ENCODE measurements around the gene CCDC91.

The CCDC91 gene

DNA sequence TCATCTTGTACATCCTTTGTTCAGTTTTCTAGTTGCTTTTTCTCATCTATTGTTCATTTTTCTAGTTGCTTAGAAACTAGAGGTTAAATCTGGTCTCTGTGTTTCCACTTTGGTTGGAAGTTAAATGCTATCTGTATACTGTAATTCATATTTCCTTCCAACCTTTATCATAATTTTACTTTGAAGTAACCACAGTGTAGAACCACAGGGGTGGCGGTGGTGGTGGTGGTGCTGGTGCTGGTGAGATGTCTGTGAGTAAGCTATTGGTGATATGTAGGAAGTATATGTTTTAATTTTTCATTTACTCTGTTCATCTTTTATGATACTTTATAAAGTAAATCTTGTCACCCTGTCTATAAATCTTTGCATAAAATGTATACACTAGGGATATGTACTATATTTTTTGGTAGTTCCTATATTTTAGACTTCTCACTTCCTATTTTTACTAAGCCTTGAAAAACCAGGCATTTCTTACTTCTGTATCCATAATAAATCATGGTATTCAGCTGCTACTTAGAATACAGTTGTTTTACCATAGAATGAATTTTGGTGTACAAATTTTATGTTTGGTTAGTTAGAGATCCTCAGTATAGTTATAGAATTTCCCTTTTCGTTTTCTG, 31.9 kb downstream of the CCDC91 start:
- Histone ChIP-seq H3K23ac (ENCODE audit: low read length) (no peak overlapping the region), H3K18ac (ENCODE audit: low read length) (no peak overlapping the region), H4K91ac (ENCODE audit: low read depth, low read length) (no peak overlapping the region), H3K9ac (ENCODE audit: low read length) (no peak overlapping the region), H3K14ac (ENCODE audit: low read length) (no peak overlapping the region), H3K27ac (ENCODE audit: low read depth, low read length) (no peak overlapping the region), H3K79me2 (ENCODE audit: control insufficient read depth, insufficient read depth, low read length, poor library complexity) (no peaks in the 10 kb centered on the region), H3K4me3 (ENCODE audit: low read depth, low read length) (no peak overlapping the region), H2BK120ac (ENCODE audit: insufficient read depth, low read length, poor library complexity) (no peak overlapping the region), H2AK5ac (ENCODE audit: low read length) (no peak overlapping the region), H2BK5ac (ENCODE audit: low read depth, low read length, poor library complexity) (no peak overlapping the region), H3K9me3 (ENCODE audit: insufficient read depth, low read depth, low read length) (no peaks in the 10 kb centered on the region), H3K27me3 (ENCODE audit: insufficient read depth, low read length) (no peaks in the 10 kb centered on the region), H2BK12ac (ENCODE audit: low read length) (no peak overlapping the region), H4K12ac (ENCODE audit: low read depth, low read length) (no peak overlapping the region), H2AFZ (ENCODE audit: insufficient read depth, low read length, poor library complexity) (no peak overlapping the region), H4K8ac (ENCODE audit: low read depth, low read length) (no peak overlapping the region), H3K79me1 (ENCODE audit: low read length) (no peaks in the 10 kb centered on the region), H3K4me1 (ENCODE audit: control insufficient read depth in 1 of 2, insufficient read depth in 2 of 2, low read length in 2 of 2) (no peaks in the 10 kb centered on the region), H3K36me3 (ENCODE audit: control insufficient read depth in 1 of 2, insufficient read depth in 2 of 2, low read length in 2 of 2) (no peaks in the 10 kb centered on the region), H3K4ac (ENCODE audit: low read depth, low read length) (no peak overlapping the region), H3K4me2 (ENCODE audit: low read length) (no peak overlapping the region)
- no CpG with 5 or more reads among the region's 2 CpGs for WGBS (ENCODE audit: extremely low coverage, insufficient coverage, insufficient read length)
- no peak for DNase-seq

- H4K8ac ChIP-seq (ENCODE audit: low read depth, low read length), result no peak overlapping the region
- H3K4me3 ChIP-seq (ENCODE audit: low read depth, low read length), result no peak overlapping the region
- no peaks in the 10 kb centered on the region for H3K4me1 ChIP-seq (ENCODE audit: control insufficient read depth in 1 of 2, insufficient read depth in 2 of 2, low read length in 2 of 2)
- no peak overlapping the region for H3K14ac ChIP-seq (ENCODE audit: low read length)
- H3K18ac ChIP-seq (ENCODE audit: low read length), result no peak overlapping the region
- H4K91ac ChIP-seq (ENCODE audit: low read depth, low read length), result no peak overlapping the region
- H3K9ac ChIP-seq (ENCODE audit: low read length), result no peak overlapping the region
- no peak overlapping the region for H2AK5ac ChIP-seq (ENCODE audit: low read length)
- no peaks in the 10 kb centered on the region for H3K36me3 ChIP-seq (ENCODE audit: control insufficient read depth in 1 of 2, insufficient read depth in 2 of 2, low read length in 2 of 2)
- WGBS (ENCODE audit: extremely low coverage, insufficient coverage, insufficient read length), result no CpG with 5 or more reads among the region's 3 CpGs
- no peak for DNase-seq
- H3K27me3 ChIP-seq (ENCODE audit: insufficient read depth, low read length), result no peaks in the 10 kb centered on the region
- H2AFZ ChIP-seq (ENCODE audit: insufficient read depth, low read length, poor library complexity), result no peak overlapping the region
- no peaks in the 10 kb centered on the region for H3K79me2 ChIP-seq (ENCODE audit: control insufficient read depth, insufficient read depth, low read length, poor library complexity)
- no peaks in the 10 kb centered on the region for H3K79me1 ChIP-seq (ENCODE audit: low read length)
- no peak overlapping the region for H3K4me2 ChIP-seq (ENCODE audit: low read length)
- no peak overlapping the region for H2BK12ac ChIP-seq (ENCODE audit: low read length)
- no peak overlapping the region for H3K4ac ChIP-seq (ENCODE audit: low read depth, low read length)
- no peak overlapping the region for H2BK120ac ChIP-seq (ENCODE audit: insufficient read depth, low read length, poor library complexity)
- no peak overlapping the region for H4K12ac ChIP-seq (ENCODE audit: low read depth, low read length)
- H3K23ac ChIP-seq (ENCODE audit: low read length), result no peak overlapping the region
- H2BK5ac ChIP-seq (ENCODE audit: low read depth, low read length, poor library complexity), result no peak overlapping the region
- H3K9me3 ChIP-seq (ENCODE audit: insufficient read depth, low read depth, low read length), result no peaks in the 10 kb centered on the region
- H3K27ac ChIP-seq (ENCODE audit: low read depth, low read length), result no peak overlapping the region
These were observed 32.8 kb downstream of the CCDC91 start for GRCh38 chr12:28223025-28223554.

GRCh38 chr12:28223858-28224257, 33.6 kb downstream of the CCDC91 start:
- no peak overlapping the region for H3K4ac ChIP-seq (ENCODE audit: low read depth, low read length)
- no peak overlapping the region for H3K18ac ChIP-seq (ENCODE audit: low read length)
- no peak overlapping the region for H3K23ac ChIP-seq (ENCODE audit: low read length)
- H3K36me3 ChIP-seq (ENCODE audit: control insufficient read depth in 1 of 2, insufficient read depth in 2 of 2, low read length in 2 of 2), result no peaks in the 10 kb centered on the region
- H2AFZ ChIP-seq (ENCODE audit: insufficient read depth, low read length, poor library complexity), result no peak overlapping the region
- H4K8ac ChIP-seq (ENCODE audit: low read depth, low read length), result no peak overlapping the region
- no peak overlapping the region for H2BK5ac ChIP-seq (ENCODE audit: low read depth, low read length, poor library complexity)
- H3K27me3 ChIP-seq (ENCODE audit: insufficient read depth, low read length), result no peaks in the 10 kb centered on the region
- H4K91ac ChIP-seq (ENCODE audit: low read depth, low read length), result no peak overlapping the region
- H2BK12ac ChIP-seq (ENCODE audit: low read length), result no peak overlapping the region
- no peak overlapping the region for H3K4me2 ChIP-seq (ENCODE audit: low read length)
- H3K14ac ChIP-seq (ENCODE audit: low read length), result no peak overlapping the region
- H2AK5ac ChIP-seq (ENCODE audit: low read length), result no peak overlapping the region
- no peaks in the 10 kb centered on the region for H3K79me2 ChIP-seq (ENCODE audit: control insufficient read depth, insufficient read depth, low read length, poor library complexity)
- no peak for DNase-seq
- H3K79me1 ChIP-seq (ENCODE audit: low read length), result no peaks in the 10 kb centered on the region
- H3K9ac ChIP-seq (ENCODE audit: low read length), result no peak overlapping the region
- no peak overlapping the region for H2BK120ac ChIP-seq (ENCODE audit: insufficient read depth, low read length, poor library complexity)
- no peaks in the 10 kb centered on the region for H3K4me1 ChIP-seq (ENCODE audit: control insufficient read depth in 1 of 2, insufficient read depth in 2 of 2, low read length in 2 of 2)
- WGBS (ENCODE audit: extremely low coverage, insufficient coverage, insufficient read length), result no CpG with 5 or more reads among the region's 2 CpGs
- no peak overlapping the region for H3K27ac ChIP-seq (ENCODE audit: low read depth, low read length)
- H3K9me3 ChIP-seq (ENCODE audit: insufficient read depth, low read depth, low read length), result no peaks in the 10 kb centered on the region
- H3K4me3 ChIP-seq (ENCODE audit: low read depth, low read length), result no peak overlapping the region
- H4K12ac ChIP-seq (ENCODE audit: low read depth, low read length), result no peak overlapping the region

- no peak overlapping the region for H4K8ac ChIP-seq (ENCODE audit: low read depth, low read length)
- no peak overlapping the region for H3K14ac ChIP-seq (ENCODE audit: low read length)
- H2AK5ac ChIP-seq (ENCODE audit: low read length), result no peak overlapping the region
- H3K23ac ChIP-seq (ENCODE audit: low read length), result no peak overlapping the region
- no peak overlapping the region for H3K4ac ChIP-seq (ENCODE audit: low read depth, low read length)
- H2BK12ac ChIP-seq (ENCODE audit: low read length), result no peak overlapping the region
- no peak overlapping the region for H4K91ac ChIP-seq (ENCODE audit: low read depth, low read length)
- H2AFZ ChIP-seq (ENCODE audit: insufficient read depth, low read length, poor library complexity), result no peak overlapping the region
- H3K18ac ChIP-seq (ENCODE audit: low read length), result no peak overlapping the region
- no peak overlapping the region for H3K4me2 ChIP-seq (ENCODE audit: low read length)
- no peaks in the 10 kb centered on the region for H3K79me2 ChIP-seq (ENCODE audit: control insufficient read depth, insufficient read depth, low read length, poor library complexity)
- no peak overlapping the region for H3K9ac ChIP-seq (ENCODE audit: low read length)
- no peak overlapping the region for H2BK5ac ChIP-seq (ENCODE audit: low read depth, low read length, poor library complexity)
- no peak overlapping the region for H2BK120ac ChIP-seq (ENCODE audit: insufficient read depth, low read length, poor library complexity)
- no peak overlapping the region for H3K27ac ChIP-seq (ENCODE audit: low read depth, low read length)
- no peak overlapping the region for H4K12ac ChIP-seq (ENCODE audit: low read depth, low read length)
- no peak for DNase-seq
- no peaks in the 10 kb centered on the region for H3K4me1 ChIP-seq (ENCODE audit: control insufficient read depth in 1 of 2, insufficient read depth in 2 of 2, low read length in 2 of 2)
- H3K36me3 ChIP-seq (ENCODE audit: control insufficient read depth in 1 of 2, insufficient read depth in 2 of 2, low read length in 2 of 2), result peaks cover 0 to 2% of the 10 kb centered on the region in 2 experiments
- no peaks in the 10 kb centered on the region for H3K27me3 ChIP-seq (ENCODE audit: insufficient read depth, low read length)
- H3K9me3 ChIP-seq (ENCODE audit: insufficient read depth, low read depth, low read length), result no peaks in the 10 kb centered on the region
- no peak overlapping the region for H3K4me3 ChIP-seq (ENCODE audit: low read depth, low read length)
- H3K79me1 ChIP-seq (ENCODE audit: low read length), result no peaks in the 10 kb centered on the region
These were observed 36.4 kb downstream of the CCDC91 start for GRCh38 chr12:28226705-28227104.

Data from trophoblast cell (in vitro differentiated cells and primary cell).